ENCODE results near the gene TXNRD1.
"Not testable (repeated sequence)": the region's sequence is repeated elsewhere in the genome, so short reads cannot be mapped to it uniquely, and the experiment has no call there.

The TXNRD1 gene

GRCh38 chr12:104386461-104386860 lies 170.9 kb downstream of the TXNRD1 start:
- in situ Hi-C loops (cut with MboI; ENCODE audit: low sequenced_read_pairs): loop anchor here (10.0 kb wide), 1 partner anchor 488 kb away; no protein-coding TSS in a partner anchor

GRCh38 chr12:104387190-104387589 lies 171.6 kb downstream of the TXNRD1 start:
- in situ Hi-C loops (cut with MboI; ENCODE audit: low sequenced_read_pairs): loop anchor here (10.0 kb wide), 1 partner anchor 488 kb away; no protein-coding TSS in a partner anchor

GRCh38 chr12:104394086-104394485 lies 178.5 kb downstream of the TXNRD1 start:
- in situ Hi-C loops (cut with MboI; ENCODE audit: low sequenced_read_pairs): not testable (repeated sequence)
